HEK293 (cell line): ENCODE results near the gene MRPL33.

Source experiments
- ZNF121 ChIP-seq: fragments of 450-650 bp; formaldehyde crosslinking; IDR thresholded peaks from 2 replicates; pipeline ENCODE4 v1.5.1; 2016; ENCODE audit warnings: missing biosample characterization, missing genetic modification characterization
- ZNF660 ChIP-seq: fragments of 450-650 bp; IDR thresholded peaks from 2 replicates; pipeline ENCODE4 v1.5.1; 2018; ENCODE audit warnings: missing biosample characterization, mild to moderate bottlenecking, missing genetic modification characterization
- TF ChIP-seq, protein P1 (sequence below): fragments of 450-650 bp; formaldehyde crosslinking; IDR thresholded peaks from 2 replicates; pipeline ENCODE4 v1.5.1; 2016; ENCODE audit warnings: missing biosample characterization, missing genetic modification characterization
- TF ChIP-seq, protein P2 (sequence below): fragments of 450-650 bp; formaldehyde crosslinking; IDR thresholded peaks from 2 replicates; pipeline ENCODE4 v1.5.1; 2017; ENCODE audit warnings: missing biosample characterization, mild to moderate bottlenecking, missing genetic modification characterization, moderate library complexity
- TF ChIP-seq, protein P3 (sequence below): fragments of 450-650 bp; formaldehyde crosslinking; IDR thresholded peaks from 2 replicates; pipeline ENCODE4 v1.5.1; 2016; ENCODE audit warnings: missing biosample characterization, missing genetic modification characterization

GRCh38 chr2:27806311-27807059, 35.0 kb downstream of the MRPL33 start:
- TF ChIP-seq, protein P1, sequence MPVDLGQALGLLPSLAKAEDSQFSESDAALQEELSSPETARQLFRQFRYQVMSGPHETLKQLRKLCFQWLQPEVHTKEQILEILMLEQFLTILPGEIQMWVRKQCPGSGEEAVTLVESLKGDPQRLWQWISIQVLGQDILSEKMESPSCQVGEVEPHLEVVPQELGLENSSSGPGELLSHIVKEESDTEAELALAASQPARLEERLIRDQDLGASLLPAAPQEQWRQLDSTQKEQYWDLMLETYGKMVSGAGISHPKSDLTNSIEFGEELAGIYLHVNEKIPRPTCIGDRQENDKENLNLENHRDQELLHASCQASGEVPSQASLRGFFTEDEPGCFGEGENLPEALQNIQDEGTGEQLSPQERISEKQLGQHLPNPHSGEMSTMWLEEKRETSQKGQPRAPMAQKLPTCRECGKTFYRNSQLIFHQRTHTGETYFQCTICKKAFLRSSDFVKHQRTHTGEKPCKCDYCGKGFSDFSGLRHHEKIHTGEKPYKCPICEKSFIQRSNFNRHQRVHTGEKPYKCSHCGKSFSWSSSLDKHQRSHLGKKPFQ (tag by site-specific recombination): no peak
- TF ChIP-seq ZNF660 (tag by site-specific recombination) (no peak), ZNF121 (tag by site-specific recombination) (no peak)
- TF ChIP-seq, protein P2, sequence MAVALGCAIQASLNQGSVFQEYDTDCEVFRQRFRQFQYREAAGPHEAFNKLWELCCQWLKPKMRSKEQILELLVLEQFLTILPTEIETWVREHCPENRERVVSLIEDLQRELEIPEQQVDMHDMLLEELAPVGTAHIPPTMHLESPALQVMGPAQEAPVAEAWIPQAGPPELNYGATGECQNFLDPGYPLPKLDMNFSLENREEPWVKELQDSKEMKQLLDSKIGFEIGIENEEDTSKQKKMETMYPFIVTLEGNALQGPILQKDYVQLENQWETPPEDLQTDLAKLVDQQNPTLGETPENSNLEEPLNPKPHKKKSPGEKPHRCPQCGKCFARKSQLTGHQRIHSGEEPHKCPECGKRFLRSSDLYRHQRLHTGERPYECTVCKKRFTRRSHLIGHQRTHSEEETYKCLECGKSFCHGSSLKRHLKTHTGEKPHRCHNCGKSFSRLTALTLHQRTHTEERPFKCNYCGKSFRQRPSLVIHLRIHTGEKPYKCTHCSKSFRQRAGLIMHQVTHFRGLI: no peak
- TF ChIP-seq, protein P3, sequence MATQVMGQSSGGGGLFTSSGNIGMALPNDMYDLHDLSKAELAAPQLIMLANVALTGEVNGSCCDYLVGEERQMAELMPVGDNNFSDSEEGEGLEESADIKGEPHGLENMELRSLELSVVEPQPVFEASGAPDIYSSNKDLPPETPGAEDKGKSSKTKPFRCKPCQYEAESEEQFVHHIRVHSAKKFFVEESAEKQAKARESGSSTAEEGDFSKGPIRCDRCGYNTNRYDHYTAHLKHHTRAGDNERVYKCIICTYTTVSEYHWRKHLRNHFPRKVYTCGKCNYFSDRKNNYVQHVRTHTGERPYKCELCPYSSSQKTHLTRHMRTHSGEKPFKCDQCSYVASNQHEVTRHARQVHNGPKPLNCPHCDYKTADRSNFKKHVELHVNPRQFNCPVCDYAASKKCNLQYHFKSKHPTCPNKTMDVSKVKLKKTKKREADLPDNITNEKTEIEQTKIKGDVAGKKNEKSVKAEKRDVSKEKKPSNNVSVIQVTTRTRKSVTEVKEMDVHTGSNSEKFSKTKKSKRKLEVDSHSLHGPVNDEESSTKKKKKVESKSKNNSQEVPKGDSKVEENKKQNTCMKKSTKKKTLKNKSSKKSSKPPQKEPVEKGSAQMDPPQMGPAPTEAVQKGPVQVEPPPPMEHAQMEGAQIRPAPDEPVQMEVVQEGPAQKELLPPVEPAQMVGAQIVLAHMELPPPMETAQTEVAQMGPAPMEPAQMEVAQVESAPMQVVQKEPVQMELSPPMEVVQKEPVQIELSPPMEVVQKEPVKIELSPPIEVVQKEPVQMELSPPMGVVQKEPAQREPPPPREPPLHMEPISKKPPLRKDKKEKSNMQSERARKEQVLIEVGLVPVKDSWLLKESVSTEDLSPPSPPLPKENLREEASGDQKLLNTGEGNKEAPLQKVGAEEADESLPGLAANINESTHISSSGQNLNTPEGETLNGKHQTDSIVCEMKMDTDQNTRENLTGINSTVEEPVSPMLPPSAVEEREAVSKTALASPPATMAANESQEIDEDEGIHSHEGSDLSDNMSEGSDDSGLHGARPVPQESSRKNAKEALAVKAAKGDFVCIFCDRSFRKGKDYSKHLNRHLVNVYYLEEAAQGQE (tag by site-specific recombination): no peak
